HEK293T (cell line): ENCODE results near the gene STK24.

ENCODE experiments used
- CTCF ChIA-PET: fragments of 350-600 bp; formaldehyde crosslinking; extraction: SDS; loops from one replicate; lab custom pipeline; 2021; ENCODE audit warnings: antibody characterized with exemption, inconsistent platforms; lab: Yijun Ruan, JAX
- POLR2A ChIA-PET: fragments of 350-600 bp; formaldehyde crosslinking; extraction: SDS; loops from one replicate; lab custom pipeline; 2020; ENCODE audit warnings: antibody characterized with exemption, inconsistent platforms; lab: Yijun Ruan, JAX
- DNase-seq: peaks from one replicate; pipeline ENCODE4 v3.0.0; 2012; ENCODE audit warnings: mixed read lengths; ENCODE audit errors: extremely low spot score
- ARNT ChIP-seq: fragments of 450-650 bp; IDR thresholded peaks from 2 replicates; pipeline ENCODE4 v1.6.1; 2017; ENCODE audit warnings: mild to moderate bottlenecking
- BHLHE40 ChIP-seq: fragments of 450-650 bp; IDR thresholded peaks from 2 replicates; pipeline ENCODE4 v1.6.1; 2016; ENCODE audit warnings: mild to moderate bottlenecking, moderate library complexity, borderline replicate concordance
- CTBP1 ChIP-seq: fragments of 450-650 bp; IDR thresholded peaks from 2 replicates; pipeline ENCODE4 v1.6.1; 2016; ENCODE audit warnings: borderline replicate concordance
- ELF4 ChIP-seq: fragments of 450-650 bp; IDR thresholded peaks from 2 replicates; pipeline ENCODE4 v1.6.1; 2017; ENCODE audit warnings: antibody characterized with exemption
- FOXA1 ChIP-seq: fragments of 450-650 bp; IDR thresholded peaks from 2 replicates; pipeline ENCODE4 v1.6.1; 2016; ENCODE audit warnings: mild to moderate bottlenecking
- FOXK2 ChIP-seq: fragments of 450-650 bp; IDR thresholded peaks from 2 replicates; pipeline ENCODE4 v1.6.1; 2016; ENCODE audit warnings: mild to moderate bottlenecking
- FOXM1 ChIP-seq: fragments of 450-650 bp; IDR thresholded peaks from 2 replicates; pipeline ENCODE4 v1.6.1; 2017; ENCODE audit warnings: mild to moderate bottlenecking, borderline replicate concordance
- HDGF ChIP-seq: fragments of 450-650 bp; IDR thresholded peaks from 2 replicates; pipeline ENCODE4 v1.6.1; 2017; ENCODE audit warnings: antibody characterized with exemption, borderline replicate concordance
- L3MBTL2 ChIP-seq: fragments of 450-650 bp; conservative IDR thresholded peaks from 2 replicates; pipeline ENCODE4 v1.6.1; 2016; ENCODE audit warnings: mild to moderate bottlenecking
- LEF1 ChIP-seq: fragments of 450-650 bp; IDR thresholded peaks from 2 replicates; pipeline ENCODE4 v1.6.1; 2017; ENCODE audit warnings: mild to moderate bottlenecking, borderline replicate concordance
- NFRKB ChIP-seq: fragments of 450-650 bp; IDR thresholded peaks from 2 replicates; pipeline ENCODE4 v1.6.1; 2016; ENCODE audit warnings: mild to moderate bottlenecking, moderate library complexity
- SP1 ChIP-seq: fragments of 450-650 bp; IDR thresholded peaks from 2 replicates; pipeline ENCODE4 v1.6.1; 2017
- SUZ12 ChIP-seq: fragments of 450-650 bp; IDR thresholded peaks from 2 replicates; pipeline ENCODE4 v1.6.1; 2016; ENCODE audit warnings: mild to moderate bottlenecking
- TARDBP ChIP-seq: fragments of 450-650 bp; IDR thresholded peaks from 2 replicates; pipeline ENCODE4 v1.6.1; 2016
- ZNF384 ChIP-seq: fragments of 450-650 bp; IDR thresholded peaks from 2 replicates; pipeline ENCODE4 v1.6.1; 2016
- TF ChIP-seq, protein P1 (sequence below): fragments of 450-650 bp; IDR thresholded peaks from 2 replicates; pipeline ENCODE4 v1.6.1; 2016

Gene STK24

GRCh38 chr13:98489446-98490194 is 87.3 kb downstream of the STK24 start:
- no peak for DNase-seq
- POLR2A ChIA-PET = no interaction called here
- CTCF ChIA-PET = interaction anchor here (0.6 kb wide), 1 partner anchor 95 kb away, joined by 4 read pairs; no protein-coding TSS in a partner anchor
- no peak for TF ChIP-seq HDGF
- TF ChIP-seq, protein P1, sequence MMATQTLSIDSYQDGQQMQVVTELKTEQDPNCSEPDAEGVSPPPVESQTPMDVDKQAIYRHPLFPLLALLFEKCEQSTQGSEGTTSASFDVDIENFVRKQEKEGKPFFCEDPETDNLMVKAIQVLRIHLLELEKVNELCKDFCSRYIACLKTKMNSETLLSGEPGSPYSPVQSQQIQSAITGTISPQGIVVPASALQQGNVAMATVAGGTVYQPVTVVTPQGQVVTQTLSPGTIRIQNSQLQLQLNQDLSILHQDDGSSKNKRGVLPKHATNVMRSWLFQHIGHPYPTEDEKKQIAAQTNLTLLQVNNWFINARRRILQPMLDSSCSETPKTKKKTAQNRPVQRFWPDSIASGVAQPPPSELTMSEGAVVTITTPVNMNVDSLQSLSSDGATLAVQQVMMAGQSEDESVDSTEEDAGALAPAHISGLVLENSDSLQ = no peak
- TF ChIP-seq FOXK2 = no peak
- TF ChIP-seq SUZ12 = no peak
- TF ChIP-seq LEF1 = no peak
- TF ChIP-seq FOXM1 = no peak
- no peak for TF ChIP-seq SP1
- TF ChIP-seq ZNF384 = no peak
- no peak for TF ChIP-seq ELF4
- no peak for TF ChIP-seq TARDBP
- TF ChIP-seq BHLHE40 = no peak
- TF ChIP-seq NFRKB = no peak
- TF ChIP-seq ARNT = no peak

DNA sequence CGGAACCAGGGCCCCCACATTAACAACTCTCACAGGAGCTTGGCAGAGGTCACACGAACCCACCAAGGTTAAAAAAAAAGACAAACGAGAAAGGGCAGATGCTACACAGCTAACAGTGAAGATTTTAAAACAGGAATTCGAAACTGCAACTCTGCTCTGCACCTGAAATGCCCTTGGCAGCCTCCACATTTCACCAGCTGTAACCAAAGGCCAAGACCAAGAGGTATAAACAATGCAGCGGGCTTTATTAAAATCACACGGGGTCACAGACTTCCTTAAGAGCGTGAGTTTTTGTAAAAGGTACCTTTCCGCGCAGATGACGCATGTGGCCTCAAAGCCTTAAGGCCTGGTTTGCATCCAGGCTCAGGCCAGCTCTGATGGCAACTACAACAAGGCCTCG is 88.2 kb downstream of the STK24 start:
- CTCF ChIA-PET = no interaction called here

DNA sequence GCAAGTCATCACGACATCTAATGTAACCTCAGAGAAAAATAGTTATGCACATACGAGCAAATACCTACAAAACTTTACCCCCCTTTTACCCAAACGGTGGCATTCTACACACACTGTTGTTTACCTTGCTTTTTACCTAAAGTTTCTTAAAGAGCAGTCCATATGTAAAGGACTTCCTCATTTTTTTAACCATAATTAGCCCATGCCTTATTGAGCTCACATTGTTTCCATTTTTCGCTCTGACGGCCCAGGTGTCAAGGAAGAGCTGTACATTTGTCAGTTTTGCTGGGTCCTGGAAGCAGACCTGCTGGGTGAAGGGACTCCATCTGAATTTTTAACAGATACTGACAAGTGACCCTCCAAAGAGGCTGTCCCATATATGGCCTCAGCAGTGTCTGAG is 89.4 kb downstream of the STK24 start:
- ChIA-PET CTCF (interaction anchor here (0.6 kb wide), 1 partner anchor 167 kb away, joined by 3 read pairs; no protein-coding TSS in a partner anchor), POLR2A (no interaction called here)
- DNase-seq = no peak
- no peak for TF ChIP-seq SP1
- no peak for TF ChIP-seq NFRKB
- no peak for TF ChIP-seq SUZ12
- TF ChIP-seq L3MBTL2 = no peak
- no peak for TF ChIP-seq HDGF
- TF ChIP-seq ARNT = no peak
- no peak for TF ChIP-seq ZNF384
- TF ChIP-seq FOXA1 = no peak

More for the DNA sequence above, 88.2 kb downstream of the STK24 start:
- no peak for DNase-seq
- POLR2A ChIA-PET = interaction anchor here (0.6 to 0.7 kb wide), 2 partner anchors 58 to 86 kb away, joined by 3 to 4 read pairs; no protein-coding TSS in a partner anchor
- no peak for TF ChIP-seq NFRKB
- no peak for TF ChIP-seq SP1
- no peak for TF ChIP-seq ELF4

GRCh38 chr13:98487016-98487415 is 89.9 kb downstream of the STK24 start:
- CTCF ChIA-PET = no interaction called here
- POLR2A ChIA-PET = no interaction called here
- TF ChIP-seq TARDBP = no peak
- no peak for TF ChIP-seq LEF1
- no peak for TF ChIP-seq NFRKB
- TF ChIP-seq BHLHE40 = no peak
- TF ChIP-seq ARNT = no peak
- no peak for TF ChIP-seq L3MBTL2
- TF ChIP-seq FOXM1 = no peak
- no peak for TF ChIP-seq HDGF
- TF ChIP-seq ELF4 = no peak
- no peak for TF ChIP-seq FOXA1
- TF ChIP-seq SP1 = no peak
- TF ChIP-seq, protein P1 = no peak
- no peak for DNase-seq

DNA sequence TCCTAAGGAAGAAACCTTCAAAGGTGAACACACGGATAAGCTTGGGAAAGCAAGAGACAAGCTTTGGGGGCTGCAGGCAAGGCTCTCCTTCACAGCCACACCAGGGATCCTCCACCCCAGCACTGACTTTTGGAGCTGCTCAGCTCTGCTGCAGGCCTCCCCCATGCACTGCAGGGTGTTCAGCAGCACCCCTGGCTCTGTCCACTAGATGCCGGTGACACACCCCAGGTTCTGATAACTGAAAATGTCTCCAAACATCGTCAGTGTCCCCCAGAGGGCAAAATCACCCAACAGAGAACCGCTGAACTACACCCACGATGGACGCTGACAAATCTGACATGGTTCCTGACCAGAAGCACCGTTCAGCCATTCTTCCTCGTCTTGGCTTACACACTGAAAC is 90.5 kb downstream of the STK24 start:
- CTCF ChIA-PET = interaction anchor here (1.2 kb wide), 1 partner anchor 108 kb away, joined by 4 read pairs; no protein-coding TSS in a partner anchor
- TF ChIP-seq BHLHE40 (no peak), SUZ12 (no peak), NFRKB (no peak), ARNT (no peak), LEF1 (no peak), CTBP1 (no peak), L3MBTL2 (no peak), TARDBP (no peak), ELF4 (no peak), FOXK2 (no peak), FOXA1 (no peak), ZNF384 (no peak), FOXM1 (no peak), HDGF (no peak), SP1 (no peak)
- TF ChIP-seq, protein P1 = no peak

GRCh38 chr13:98485561-98485960 is 91.3 kb downstream of the STK24 start:
- DNase-seq = no peak

More for the DNA sequence above, 90.5 kb downstream of the STK24 start:
- POLR2A ChIA-PET = no interaction called here
- no peak for DNase-seq

More at GRCh38 chr13:98485561-98485960, 91.3 kb downstream of the STK24 start:
- ChIA-PET POLR2A (interaction anchor here (1.6 kb wide), 1 partner anchor 43 kb away, joined by 3 read pairs; no protein-coding TSS in a partner anchor), CTCF (interaction anchor here (1.2 to 4.4 kb wide), 3 partner anchors 56 to 167 kb away, joined by 4 to 15 read pairs (median 8); no protein-coding TSS in a partner anchor)
- TF ChIP-seq, protein P1 = no peak
- no peak for TF ChIP-seq L3MBTL2
- TF ChIP-seq ELF4 = no peak
- TF ChIP-seq CTBP1 = no peak
- TF ChIP-seq ZNF384 = no peak
- no peak for TF ChIP-seq SP1
- TF ChIP-seq FOXM1 = no peak
- no peak for TF ChIP-seq FOXK2
- TF ChIP-seq BHLHE40 = no peak
- no peak for TF ChIP-seq ARNT
- no peak for TF ChIP-seq SUZ12
- TF ChIP-seq NFRKB = no peak
- no peak for TF ChIP-seq TARDBP
- no peak for TF ChIP-seq LEF1
